Subcutaneous abdominal adipose tissue (tissue), 5 donors: ENCODE results near the gene ABI1.
A peak's percentile ranks its signal among the peaks of the same experiment; 100 is the strongest.

Experiments
- H3K27ac ChIP-seq: one replicate; pipeline ENCODE4 v1.7.0; 2013; ENCODE audit warnings: low read depth, mild to moderate bottlenecking, inconsistent platforms, low read length, moderate library complexity
- H3K27me3 ChIP-seq, 5 donors: one replicate each; pipeline ENCODE4 v1.7.0; 2013; ENCODE audit warnings: low read length in 5 of 5, inconsistent platforms in 1 of 5; ENCODE audit not compliant: control insufficient read depth in 5 of 5, insufficient read depth in 4 of 5
- H3K36me3 ChIP-seq, 5 donors: one replicate each; pipeline ENCODE4 v1.7.0; 2013; ENCODE audit warnings: low read length in 5 of 5; ENCODE audit not compliant: control insufficient read depth in 5 of 5, insufficient read depth in 5 of 5
- H3K4me1 ChIP-seq, 5 donors: one replicate each; pipeline ENCODE4 v1.7.0; 2013; ENCODE audit warnings: low read length in 5 of 5, mild to moderate bottlenecking in 3 of 5, moderate library complexity in 1 of 5; ENCODE audit not compliant: control insufficient read depth in 5 of 5, insufficient read depth in 5 of 5
- H3K4me3 ChIP-seq, 5 donors: one replicate each; pipeline ENCODE4 v1.7.0; 2013; ENCODE audit warnings: low read length in 5 of 5, low read depth in 1 of 5
- H3K9ac ChIP-seq, 5 donors: one replicate each; pipeline ENCODE4 v1.7.0; 2013; ENCODE audit warnings: low read length in 5 of 5, mild to moderate bottlenecking in 4 of 5, moderate library complexity in 3 of 5
- H3K9me3 ChIP-seq, 5 donors: one replicate each; pipeline ENCODE4 v1.7.0; 2013; ENCODE audit warnings: low read length in 5 of 5; ENCODE audit not compliant: control insufficient read depth in 5 of 5
- donor health status: healthy.
- donor health status: healthy.
- donor health status: healthy.
- donor health status: healthy.
- donor health status: healthy.

The ABI1 gene

DNA sequence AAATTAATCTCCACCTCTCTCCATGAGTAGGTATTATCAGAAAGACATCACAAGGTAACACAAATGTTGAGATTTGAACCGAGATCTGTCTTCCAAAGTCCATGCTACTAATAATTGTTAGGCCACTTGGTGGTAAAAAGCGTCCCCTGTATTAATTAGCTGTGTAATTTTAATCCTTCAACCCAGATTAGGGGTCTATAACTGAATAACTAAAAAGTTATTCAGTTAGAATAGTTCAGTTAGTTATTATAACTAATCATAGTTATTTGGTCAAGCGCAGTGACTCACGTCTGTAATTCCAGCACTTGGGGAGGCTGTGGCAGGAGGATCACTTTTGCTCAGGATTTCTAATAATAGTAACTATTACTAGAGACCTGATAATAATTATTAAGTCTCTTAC lies 157.7 kb downstream of the ABI1 start:
- peak overlapping the region in 1 of 5 donors; percentile 4 for H3K9ac ChIP-seq
- H3K27ac ChIP-seq: no peak overlapping the region
- H3K4me1 ChIP-seq: peaks cover 3 to 10% (median 8%) of the 10 kb centered on the region in 5 donors
- H3K27me3 ChIP-seq: no peaks in the 10 kb centered on the region
- no peak overlapping the region for H3K4me3 ChIP-seq
- no peaks in the 10 kb centered on the region for H3K9me3 ChIP-seq
- peaks cover 0 to 27% (median 18%) of the 10 kb centered on the region in 5 donors for H3K36me3 ChIP-seq

DNA sequence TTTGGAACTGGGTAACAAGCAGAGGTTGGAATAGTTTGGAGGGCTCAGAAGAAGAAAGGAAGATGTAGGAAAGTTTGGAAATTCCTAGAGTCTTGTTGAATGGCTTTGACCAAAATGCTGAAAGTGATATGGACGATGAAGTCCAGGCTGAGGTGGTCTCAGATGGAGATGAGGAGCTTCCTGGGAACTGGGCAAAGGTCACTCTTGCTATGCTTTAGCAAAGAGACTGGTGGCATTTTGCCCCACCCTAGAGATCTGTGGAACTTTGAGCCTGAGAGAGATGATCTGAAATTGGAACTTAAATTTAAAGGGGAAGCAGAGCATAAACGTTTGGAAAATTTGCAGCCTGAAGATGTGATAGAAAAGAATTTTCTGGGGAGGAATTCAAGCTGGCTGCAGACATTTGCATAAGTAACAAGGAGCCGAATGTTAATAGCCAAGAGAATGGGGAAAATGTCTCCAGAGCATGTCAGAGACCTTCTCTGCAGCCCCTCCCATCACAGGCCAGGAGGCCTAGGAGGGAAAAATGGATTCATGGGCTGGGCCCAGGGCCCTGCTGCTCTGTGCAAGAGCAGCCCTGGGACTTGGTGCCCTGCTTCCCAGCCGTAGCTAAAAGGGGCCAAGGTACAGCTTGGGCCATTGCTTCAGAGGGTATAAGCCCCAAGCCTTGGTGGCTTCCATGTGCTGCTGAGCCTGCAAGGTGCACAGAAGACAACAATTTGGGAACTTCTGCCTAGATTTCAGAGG lies 159.7 kb downstream of the ABI1 start:
- H3K9ac ChIP-seq: no peak overlapping the region
- peaks cover 4 to 21% (median 16%) of the 10 kb centered on the region in 5 donors for H3K4me1 ChIP-seq
- H3K27ac ChIP-seq: no peak overlapping the region
- H3K36me3 ChIP-seq: peaks cover 0 to 7% (median 5%) of the 10 kb centered on the region in 5 donors
- H3K9me3 ChIP-seq: no peaks in the 10 kb centered on the region
- H3K4me3 ChIP-seq: no peak overlapping the region
- no peaks in the 10 kb centered on the region for H3K27me3 ChIP-seq

GRCh38 chr10:26699631-26700030 lies 161.1 kb downstream of the ABI1 start:
- Histone ChIP-seq H3K27me3 (no peaks in the 10 kb centered on the region), H3K4me3 (no peak overlapping the region), H3K27ac (no peak overlapping the region)

GRCh38 chr10:26698909-26699308 lies 161.8 kb downstream of the ABI1 start:
- H3K4me3 ChIP-seq: peak overlapping the region in 1 of 5 donors; percentile 94
- no peaks in the 10 kb centered on the region for H3K27me3 ChIP-seq
- peaks cover 4 to 21% (median 16%) of the 10 kb centered on the region in 5 donors for H3K4me1 ChIP-seq
- H3K27ac ChIP-seq: no peak overlapping the region
- no peaks in the 10 kb centered on the region for H3K36me3 ChIP-seq
- H3K9ac ChIP-seq: peak overlapping the region in 1 of 5 donors; percentile 89
- H3K9me3 ChIP-seq: no peaks in the 10 kb centered on the region

More at GRCh38 chr10:26699631-26700030, 161.1 kb downstream of the ABI1 start:
- no peaks in the 10 kb centered on the region for H3K9me3 ChIP-seq
- H3K9ac ChIP-seq: no peak overlapping the region
- H3K36me3 ChIP-seq: no peaks in the 10 kb centered on the region
- peaks cover 4 to 21% (median 16%) of the 10 kb centered on the region in 5 donors for H3K4me1 ChIP-seq

- H3K27ac ChIP-seq: no peak overlapping the region
- H3K4me3 ChIP-seq: peak overlapping the region; percentile 75 to 96 (median 89)
- H3K36me3 ChIP-seq: no peaks in the 10 kb centered on the region
- H3K27me3 ChIP-seq: no peaks in the 10 kb centered on the region
- H3K4me1 ChIP-seq: peaks cover 4 to 21% (median 16%) of the 10 kb centered on the region in 5 donors
- peak overlapping the region; percentile 69 to 89 (median 76) for H3K9ac ChIP-seq
- no peaks in the 10 kb centered on the region for H3K9me3 ChIP-seq
Observed at GRCh38 chr10:26697922-26698608, 162.7 kb downstream of the ABI1 start.

DNA sequence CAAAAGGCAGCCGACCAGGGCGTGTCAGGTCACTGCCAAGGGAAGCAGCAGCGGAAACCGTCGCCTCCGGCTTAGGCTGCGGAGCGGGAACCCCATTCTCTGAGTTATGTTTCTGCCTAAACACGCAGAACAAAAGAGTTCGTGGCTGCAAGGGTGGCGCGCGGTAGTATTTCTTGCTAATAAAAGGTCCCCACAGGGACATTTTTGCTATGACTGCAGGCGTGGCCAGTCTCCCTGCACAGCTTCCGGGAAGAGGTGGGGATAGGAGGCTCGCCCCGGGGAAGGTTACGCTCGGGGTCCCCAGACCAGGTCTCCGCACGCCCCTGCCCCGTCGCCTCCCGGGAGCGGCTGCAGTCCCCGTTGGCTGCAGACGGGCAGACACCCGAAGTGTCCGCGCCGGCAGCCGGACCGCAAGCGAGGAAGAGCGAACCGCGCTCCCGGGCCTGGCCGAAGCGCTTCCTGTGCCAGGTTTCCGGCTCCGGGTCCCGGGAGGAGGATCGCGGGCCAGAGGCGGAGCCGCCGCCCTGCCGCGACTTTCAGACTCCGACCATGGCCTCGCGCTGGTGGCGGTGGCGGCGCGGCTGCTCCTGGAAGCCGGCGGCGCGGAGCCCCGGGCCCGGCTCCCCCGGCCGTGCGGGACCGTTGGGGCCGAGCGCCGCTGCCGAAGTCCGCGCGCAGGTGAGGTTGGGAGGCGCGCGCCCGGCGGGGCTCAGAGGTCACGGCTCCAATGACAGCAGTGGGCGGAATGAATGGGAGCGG lies 163.4 kb downstream of the ABI1 start, which contains the start of gene PDSS1:
Gene PDSS1, plus strand, starts transcription at position 539 of the 759 bp plus-strand sequence. Its CDS starts 11 bp downstream, at position 550.
- H3K4me3 ChIP-seq: peak within 1 kb of the TSS; percentile 75 to 96 (median 89)
- H3K9ac ChIP-seq: peak within 1 kb of the TSS; percentile 73 to 89 (median 84)
- peaks cover 4 to 21% (median 16%) of the 10 kb centered on the region in 5 donors for H3K4me1 ChIP-seq
- no peaks in the 10 kb centered on the region for H3K36me3 ChIP-seq
- no peaks in the 10 kb centered on the region for H3K9me3 ChIP-seq
- H3K27ac ChIP-seq: peak within 1 kb of the TSS; percentile 94
- H3K27me3 ChIP-seq: no peaks in the 10 kb centered on the region

- H3K9ac ChIP-seq: peak overlapping the region; percentile 52 to 89 (median 84)
- H3K27me3 ChIP-seq: no peaks in the 10 kb centered on the region
- peak overlapping the region; percentile 69 to 96 (median 89) for H3K4me3 ChIP-seq
- peak overlapping the region; percentile 94 for H3K27ac ChIP-seq
- H3K36me3 ChIP-seq: no peaks in the 10 kb centered on the region
- H3K4me1 ChIP-seq: peaks cover 4 to 21% (median 16%) of the 10 kb centered on the region in 5 donors
- H3K9me3 ChIP-seq: no peaks in the 10 kb centered on the region
Observed at GRCh38 chr10:26696786-26697162, 164.0 kb downstream of the ABI1 start.
